Measurements from ENCODE around the gene RNF223. TPM values are rescaled to one million over a fixed set of nuclear protein-coding genes. Genes with fewer than 3 reads are reported as not detected.

Gene RNF223
- total RNA-seq, 1 experiment from 2014 or later: 0.08 TPM

GRCh38 chr1:1082776-1083415 is 8.8 kb upstream of the RNF223 start:
- ChIA-PET POLR2A (no interaction called here), CTCF (no interaction called here)
- intact Hi-C loops (cut with micrococcal nuclease; ENCODE audit: unreplicated experiment): no loop called here
- BruUV-seq (replicated peaks): no TSS peak
- Histone ChIP-seq H3K9me3 (ENCODE audit: control insufficient read depth, insufficient read depth, low read depth, low read length) (no peaks in the 10 kb centered on the region), H3K4me1 (ENCODE audit: control insufficient read depth, insufficient read depth, low read length) (peaks cover 5% of the 10 kb centered on the region; the same call in 1 of the 2 replicates), H3K27ac (ENCODE audit: low read length) (no peak overlapping the region), H3K27me3 (ENCODE audit: control insufficient read depth, insufficient read depth, low read length) (no peaks in the 10 kb centered on the region), H3K36me3 (ENCODE audit: control insufficient read depth, insufficient read depth, low read length) (no peaks in the 10 kb centered on the region), H3K4me3 (ENCODE audit: low read depth in 2 of 2, low read length in 2 of 2) (no peak overlapping the region)
- in situ Hi-C loops (cut with HindIII; ENCODE audit: low pct_unique_long_range_greater_than_20kb, low sequenced_read_pairs): no loop called here
- ATAC-seq (no peak), DNase-seq (ENCODE audit: low read depth, low spot score) (no peak)
- no peak for TF ChIP-seq CTCF (IDR thresholded peaks at IDR 0.05)
- TF ChIP-seq SIN3A (IDR thresholded peaks at IDR 0.05; ENCODE audit: borderline replicate concordance, insufficient read depth, low read depth, low read length): no peak
- TF ChIP-seq TCF7L2 (IDR thresholded peaks at IDR 0.05; ENCODE audit: low read depth, low read length): no peak
- TF ChIP-seq POLR2AphosphoS5 (IDR thresholded peaks at IDR 0.05; ENCODE audit: low read depth, low read length): no peak
- no peak for TF ChIP-seq REST (IDR thresholded peaks at IDR 0.05; ENCODE audit: insufficient read depth in 1 of 2, low read depth in 2 of 2, low read length in 1 of 2)

- in situ Hi-C loops (cut with HindIII; ENCODE audit: low pct_unique_long_range_greater_than_20kb, low sequenced_read_pairs) (no loop called here), intact Hi-C loops (cut with micrococcal nuclease; ENCODE audit: unreplicated experiment) (no loop called here)
- no peaks in the 10 kb centered on the region for H3K36me3 ChIP-seq (ENCODE audit: control insufficient read depth, insufficient read depth, low read length)
- no peaks in the 10 kb centered on the region for H3K9me3 ChIP-seq (ENCODE audit: control insufficient read depth, insufficient read depth, low read depth, low read length)
- ATAC-seq: no peak
- DNase-seq (ENCODE audit: low read depth, low spot score): no peak
- no peak for TF ChIP-seq CTCF (IDR thresholded peaks at IDR 0.05)
- no peak for TF ChIP-seq SIN3A (IDR thresholded peaks at IDR 0.05; ENCODE audit: borderline replicate concordance, insufficient read depth, low read depth, low read length)
- TF ChIP-seq REST (IDR thresholded peaks at IDR 0.05; ENCODE audit: insufficient read depth in 1 of 2, low read depth in 2 of 2, low read length in 1 of 2): no peak
- TF ChIP-seq POLR2AphosphoS5 (IDR thresholded peaks at IDR 0.05; ENCODE audit: low read depth, low read length): no peak
- no peak for TF ChIP-seq TCF7L2 (IDR thresholded peaks at IDR 0.05; ENCODE audit: low read depth, low read length)
- no peak overlapping the region for H3K4me3 ChIP-seq (ENCODE audit: low read depth in 2 of 2, low read length in 2 of 2)
- no peak overlapping the region for H3K27ac ChIP-seq (ENCODE audit: low read length)
- ChIA-PET POLR2A (no interaction called here), CTCF (no interaction called here)
- H3K27me3 ChIP-seq (ENCODE audit: control insufficient read depth, insufficient read depth, low read length): no peaks in the 10 kb centered on the region
- H3K4me1 ChIP-seq (ENCODE audit: control insufficient read depth, insufficient read depth, low read length): peaks cover 5% of the 10 kb centered on the region; the same call in 1 of the 2 replicates
- BruUV-seq (replicated peaks): no TSS peak
These were observed 8.2 kb upstream of the RNF223 start for GRCh38 chr1:1082239-1082775.

Measured in Panc1 (cell line).